Mesothelial cell of epicardium (in vitro differentiated cells): ENCODE measurements around the gene ZNF620. TPM values are rescaled to one million over a fixed set of nuclear protein-coding genes. Genes with fewer than 3 reads are reported as not detected.

Experiments used
- DNase-seq, 2 experiments: peaks; one replicate each; pipeline ENCODE4 v3.0.0; 2021; ENCODE audit warnings: low spot score in 2 of 2; ENCODE audit not compliant: unreplicated experiment in 2 of 2
- H3K27ac Mint-ChIP-seq: 2 replicates; pipeline ENCODE4 v1.8.0; 2021; ENCODE audit warnings: mixed read lengths
- H3K27me3 Mint-ChIP-seq: 2 replicates; pipeline ENCODE4 v1.8.0; 2021; ENCODE audit warnings: low read depth, mixed read lengths
- H3K36me3 Mint-ChIP-seq: 2 replicates; pipeline ENCODE4 v1.8.0; 2021; ENCODE audit warnings: mixed read lengths
- H3K4me1 Mint-ChIP-seq: 2 replicates; pipeline ENCODE4 v1.8.0; 2021; ENCODE audit warnings: mixed read lengths
- H3K4me3 Mint-ChIP-seq: 2 replicates; pipeline ENCODE4 v1.8.0; 2021; ENCODE audit warnings: mild to moderate bottlenecking, moderate library complexity, mixed read lengths
- H3K9me3 Mint-ChIP-seq: 2 replicates; pipeline ENCODE4 v1.8.0; 2021; ENCODE audit warnings: mixed read lengths
- CTCF ChIP-seq: fragments of 200-600 bp; sonication (generic); IDR thresholded peaks from one replicate; pipeline ENCODE4 v1.5.0; 2021; ENCODE audit warnings: antibody characterized with exemption; ENCODE audit not compliant: unreplicated experiment
- total RNA-seq: library from RNA; stranded (reverse); gene quantifications from 3 replicates; pipeline ENCODE4 v1.2.1, GENCODE V29; 2021

ZNF620 gene
- total RNA-seq, 1 donor from 2014 or later = 16.7 TPM

GRCh38 chr3:40490916-40491315 is 14.9 kb upstream of the ZNF620 start:
- DNase-seq = no peak
- H3K36me3 Mint-ChIP-seq = peaks cover 39% of the 10 kb centered on the region
- no peak overlapping the region for H3K27ac Mint-ChIP-seq
- H3K4me1 Mint-ChIP-seq = no peaks in the 10 kb centered on the region
- TF ChIP-seq CTCF = no peak
- H3K9me3 Mint-ChIP-seq = peaks cover 29% of the 10 kb centered on the region
- H3K4me3 Mint-ChIP-seq = no peak overlapping the region
- H3K27me3 Mint-ChIP-seq = no peaks in the 10 kb centered on the region

GRCh38 chr3:40494698-40495097 is 11.1 kb upstream of the ZNF620 start:
- H3K4me1 Mint-ChIP-seq = no peaks in the 10 kb centered on the region
- no peak overlapping the region for H3K27ac Mint-ChIP-seq
- H3K27me3 Mint-ChIP-seq = peaks cover under 1% of the 10 kb centered on the region
- no peak overlapping the region for H3K4me3 Mint-ChIP-seq
- H3K36me3 Mint-ChIP-seq = peaks cover 10% of the 10 kb centered on the region
- no peak for TF ChIP-seq CTCF
- peaks cover 5% of the 10 kb centered on the region for H3K9me3 Mint-ChIP-seq
- no peak for DNase-seq

GRCh38 chr3:40497288-40497687 is 8.6 kb upstream of the ZNF620 start:
- Mint-ChIP-seq H3K9me3 (no peaks in the 10 kb centered on the region), H3K36me3 (no peaks in the 10 kb centered on the region), H3K27ac (no peak overlapping the region), H3K4me3 (no peak overlapping the region), H3K27me3 (peaks cover 2% of the 10 kb centered on the region), H3K4me1 (no peaks in the 10 kb centered on the region)
- DNase-seq = no peak
- no peak for TF ChIP-seq CTCF

GRCh38 chr3:40499952-40500351 is 5.9 kb upstream of the ZNF620 start:
- Mint-ChIP-seq H3K36me3 (no peaks in the 10 kb centered on the region), H3K9me3 (peaks cover 8% of the 10 kb centered on the region), H3K4me1 (no peaks in the 10 kb centered on the region), H3K4me3 (no peak overlapping the region), H3K27ac (no peak overlapping the region), H3K27me3 (peaks cover 2% of the 10 kb centered on the region)
- DNase-seq = no peak
- TF ChIP-seq CTCF = no peak

- H3K27me3 Mint-ChIP-seq = peaks cover 2% of the 10 kb centered on the region
- DNase-seq = no peak
- no peak overlapping the region for H3K4me3 Mint-ChIP-seq
- H3K36me3 Mint-ChIP-seq = no peaks in the 10 kb centered on the region
- H3K9me3 Mint-ChIP-seq = peaks cover 8% of the 10 kb centered on the region
- H3K27ac Mint-ChIP-seq = no peak overlapping the region
- TF ChIP-seq CTCF = no peak
- peaks cover 14% of the 10 kb centered on the region for H3K4me1 Mint-ChIP-seq
These were observed 3.8 kb upstream of the ZNF620 start for GRCh38 chr3:40502034-40502433.
